Gastrocnemius medialis (tissue), 4 donors: ENCODE data around the gene TRIM14.

Experiments used
- POLR2A ChIP-seq, 2 donors: fragments of 450-650 bp; IDR thresholded peaks; one replicate each; pipeline ENCODE4 v1.6.1; 2017; ENCODE audit warnings: antibody characterized with exemption in 2 of 2, mild to moderate bottlenecking in 2 of 2, moderate library complexity in 2 of 2
- TF ChIP-seq, protein P1 (sequence below), 5 experiments: fragments of 450-650 bp in 3 of 5; fragments of 200-600 bp in 2 of 5; sonication (generic) in 2 of 5; IDR thresholded peaks in 4 of 5; conservative IDR thresholded peaks in 1 of 5; 1 replicate in 4 of 5; 2 replicates in 1 of 5; pipeline ENCODE4 v1.5.1; 2016 to 2019; ENCODE audit warnings: antibody characterized with exemption in 5 of 5, mild to moderate bottlenecking in 3 of 5, moderate library complexity in 3 of 5

DNA sequence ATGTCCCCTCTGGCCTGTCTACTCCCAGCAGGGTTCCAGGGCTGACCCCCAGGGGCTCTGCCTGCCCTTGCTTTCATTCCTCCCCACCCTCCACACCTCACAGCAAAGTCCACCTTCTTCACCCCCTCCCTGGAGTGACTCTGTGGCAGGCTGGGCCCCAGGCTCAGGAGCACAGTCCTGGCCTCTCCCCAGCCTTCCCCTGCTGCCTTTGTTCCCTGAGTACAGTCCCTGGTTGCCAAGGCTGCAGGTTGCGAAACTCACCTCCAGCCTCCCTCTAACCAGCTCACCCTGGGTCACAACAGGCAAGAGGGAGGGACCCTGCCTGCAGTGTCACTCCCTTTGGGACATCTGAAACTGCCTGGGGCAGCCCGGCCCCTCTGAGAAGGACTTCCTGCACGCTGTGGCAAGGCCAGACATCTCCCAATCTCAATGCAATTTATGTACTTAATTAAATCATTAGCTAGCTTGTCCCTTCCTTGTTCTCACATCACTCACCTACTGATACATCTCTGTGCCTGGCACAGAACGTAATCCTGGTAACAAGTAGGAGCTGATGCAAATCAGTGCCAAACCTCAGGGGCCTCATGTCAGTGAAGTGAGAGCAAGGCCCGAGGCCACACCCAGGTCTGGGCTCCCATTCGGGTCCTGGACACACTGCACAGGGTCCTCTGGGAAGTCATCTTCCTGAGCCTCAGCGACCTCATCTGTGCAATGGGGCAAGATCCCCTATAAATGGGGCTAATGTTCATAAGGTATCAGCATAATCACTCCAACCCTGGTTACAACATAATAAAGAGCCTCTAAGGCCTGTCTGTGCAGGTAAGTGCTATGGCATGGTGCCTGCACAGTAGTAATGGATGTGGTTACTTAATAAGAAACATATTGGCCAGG, 27.3 kb upstream of the TRIM14 start:
- no peak for TF ChIP-seq POLR2A (IDR thresholded peaks at IDR 0.05)
- TF ChIP-seq, protein P1, sequence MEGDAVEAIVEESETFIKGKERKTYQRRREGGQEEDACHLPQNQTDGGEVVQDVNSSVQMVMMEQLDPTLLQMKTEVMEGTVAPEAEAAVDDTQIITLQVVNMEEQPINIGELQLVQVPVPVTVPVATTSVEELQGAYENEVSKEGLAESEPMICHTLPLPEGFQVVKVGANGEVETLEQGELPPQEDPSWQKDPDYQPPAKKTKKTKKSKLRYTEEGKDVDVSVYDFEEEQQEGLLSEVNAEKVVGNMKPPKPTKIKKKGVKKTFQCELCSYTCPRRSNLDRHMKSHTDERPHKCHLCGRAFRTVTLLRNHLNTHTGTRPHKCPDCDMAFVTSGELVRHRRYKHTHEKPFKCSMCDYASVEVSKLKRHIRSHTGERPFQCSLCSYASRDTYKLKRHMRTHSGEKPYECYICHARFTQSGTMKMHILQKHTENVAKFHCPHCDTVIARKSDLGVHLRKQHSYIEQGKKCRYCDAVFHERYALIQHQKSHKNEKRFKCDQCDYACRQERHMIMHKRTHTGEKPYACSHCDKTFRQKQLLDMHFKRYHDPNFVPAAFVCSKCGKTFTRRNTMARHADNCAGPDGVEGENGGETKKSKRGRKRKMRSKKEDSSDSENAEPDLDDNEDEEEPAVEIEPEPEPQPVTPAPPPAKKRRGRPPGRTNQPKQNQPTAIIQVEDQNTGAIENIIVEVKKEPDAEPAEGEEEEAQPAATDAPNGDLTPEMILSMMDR (IDR thresholded peaks at IDR 0.05 in 4 of 5, conservative IDR thresholded peaks at IDR 0.05 in 1 of 5) = no peak
